ENCODE results near the gene PARVB. TPM values are rescaled to one million over a fixed set of nuclear protein-coding genes. Genes with fewer than 3 reads are reported as not detected.

The PARVB gene
- total and polyA plus RNA-seq, 10 of the 15 experiments (the other 5 are each of a cell fraction or from before 2014, with no cell fraction given), result 5.2 to 264 (median 76.0) TPM

GRCh38 chr22:44185237-44186120 is 161.4 kb downstream of the PARVB start:
- Histone ChIP-seq H3K9me3 (replicated peaks; ENCODE audit: control insufficient read depth, insufficient read depth, low read length) (no peaks in the 10 kb centered on the region), H3K36me3 (ENCODE audit: control insufficient read depth in 2 of 2, insufficient read depth in 2 of 2, low read length in 1 of 2) (peaks cover 0 to 2% of the 10 kb centered on the region in 2 experiments; a peak in 1 of 4 replicates), H3K4me3 (no peak overlapping the region), H3K27me3 (replicated peaks in 1 of 2; ENCODE audit: control insufficient read depth in 2 of 2, insufficient read depth in 2 of 2, low read length in 1 of 2) (no peaks in the 10 kb centered on the region), H3K4me2 (ENCODE audit: control insufficient read depth, insufficient read depth) (no peak overlapping the region), H4K20me1 (ENCODE audit: control insufficient read depth, insufficient read depth) (no peaks in the 10 kb centered on the region), H3K9ac (ENCODE audit: control insufficient read depth, insufficient read depth, low read length) (no peak overlapping the region), H3K79me2 (ENCODE audit: control insufficient read depth, insufficient read depth, low read length) (peaks cover 11% of the 10 kb centered on the region), H3K4me1 (ENCODE audit: control insufficient read depth, insufficient read depth, low read length) (peaks cover 13% of the 10 kb centered on the region), H2AFZ (ENCODE audit: control insufficient read depth, low read depth, low read length) (no peak overlapping the region), H3K27ac (ENCODE audit: control insufficient read depth, insufficient read depth) (no peak overlapping the region)
- BruUV-seq (replicated peaks), result no TSS peak
- FAIRE-seq, result no peak
- RAD21 ChIA-PET (ENCODE audit: unreplicated experiment), result no interaction called here
- TF ChIP-seq TBL1XR1 (IDR thresholded peaks at IDR 0.05; ENCODE audit: low read depth, low read length) (no peak), KDM1A (IDR thresholded peaks at IDR 0.05; ENCODE audit: borderline replicate concordance) (no peak)
- WGBS (ENCODE audit: insufficient coverage, insufficient replicate concordance, low lambda C conversion rate, missing lambda C conversion rate), result 77% methylated on average over 15 of the region's 16 CpGs
- intact Hi-C loops (cut with micrococcal nuclease; ENCODE audit: unreplicated experiment), result no loop called here
- in situ Hi-C loops (cut with MboI), result no loop called here
- SMC1A ChIA-PET (ENCODE audit: uncharacterized antibody, unreplicated experiment), result no interaction called here
- DNase-seq (ENCODE audit: low read depth, low spot score), result no peak
- ATAC-seq, result no peak
- POLR2A ChIA-PET, result interaction anchor here (0.5 kb wide), 1 partner anchor 136 kb away, joined by 4 read pairs; no protein-coding TSS in a partner anchor
- CTCF ChIA-PET, result no interaction called here

GRCh38 chr22:44186121-44186510 is 162.0 kb downstream of the PARVB start:
- WGBS (ENCODE audit: insufficient coverage, insufficient replicate concordance, low lambda C conversion rate, missing lambda C conversion rate), result 78% methylated on average over 8 of the region's 8 CpGs
- no peaks in the 10 kb centered on the region for H4K20me1 ChIP-seq (ENCODE audit: control insufficient read depth, insufficient read depth)
- intact Hi-C loops (cut with micrococcal nuclease; ENCODE audit: unreplicated experiment), result no loop called here
- H3K9ac ChIP-seq (ENCODE audit: control insufficient read depth, insufficient read depth, low read length), result no peak overlapping the region
- TF ChIP-seq POLR2A (IDR thresholded peaks at IDR 0.05; ENCODE audit: low read depth, low read length) (peak; percentile 35; the same call in 1 of the 2 replicates), BRCA1 (IDR thresholded peaks at IDR 0.05; ENCODE audit: low read depth, low read length) (no peak)
- no TSS peak for BruUV-seq (replicated peaks)
- no peak overlapping the region for H3K4me2 ChIP-seq (ENCODE audit: control insufficient read depth, insufficient read depth)
- in situ Hi-C loops (cut with MboI), result no loop called here
- no peak overlapping the region for H3K27ac ChIP-seq (ENCODE audit: control insufficient read depth, insufficient read depth)
- DNase-seq (ENCODE audit: low read depth, low spot score) (no peak), ATAC-seq (no peak), FAIRE-seq (no peak)
- peaks cover 0 to 2% of the 10 kb centered on the region in 2 experiments; a peak in 1 of 4 replicates for H3K36me3 ChIP-seq (ENCODE audit: control insufficient read depth in 2 of 2, insufficient read depth in 2 of 2, low read length in 1 of 2)
- H3K27me3 ChIP-seq (replicated peaks in 1 of 2; ENCODE audit: control insufficient read depth in 2 of 2, insufficient read depth in 2 of 2, low read length in 1 of 2), result no peaks in the 10 kb centered on the region
- no peaks in the 10 kb centered on the region for H3K9me3 ChIP-seq (replicated peaks; ENCODE audit: control insufficient read depth, insufficient read depth, low read length)
- RAD21 ChIA-PET (ENCODE audit: unreplicated experiment), result no interaction called here
- H3K79me2 ChIP-seq (ENCODE audit: control insufficient read depth, insufficient read depth, low read length), result peaks cover 11% of the 10 kb centered on the region
- H2AFZ ChIP-seq (ENCODE audit: control insufficient read depth, low read depth, low read length), result no peak overlapping the region
- POLR2A ChIA-PET, result interaction anchor here (0.5 kb wide), 1 partner anchor 136 kb away, joined by 4 read pairs; no protein-coding TSS in a partner anchor
- no peak overlapping the region for H3K4me3 ChIP-seq
- SMC1A ChIA-PET (ENCODE audit: uncharacterized antibody, unreplicated experiment), result no interaction called here
- CTCF ChIA-PET, result no interaction called here
- peaks cover 16% of the 10 kb centered on the region for H3K4me1 ChIP-seq (ENCODE audit: control insufficient read depth, insufficient read depth, low read length)

Data from GM12878 (cell line).